Mesendoderm (in vitro differentiated cells): ENCODE results near the gene BEGAIN.

Experiments used
- DNase-seq: peaks from one replicate; pipeline ENCODE4 v3.0.0; 2013
- H2AK5ac ChIP-seq: 2 replicates; pipeline ENCODE4 v1.6.1; 2013; ENCODE audit warnings: low read length, inconsistent platforms
- H2BK120ac ChIP-seq: 2 replicates; pipeline ENCODE4 v1.6.1; 2013; ENCODE audit warnings: low read depth, mild to moderate bottlenecking, low read length, moderate library complexity, mixed read lengths
- H2BK15ac ChIP-seq: replicated peaks from 2 replicates; pipeline ENCODE4 v1.6.1; 2013; ENCODE audit warnings: low read depth, mild to moderate bottlenecking, moderate library complexity
- H2BK5ac ChIP-seq: 2 replicates; pipeline ENCODE4 v1.6.1; 2013; ENCODE audit warnings: low read length, inconsistent platforms
- H3K18ac ChIP-seq: 2 replicates; pipeline ENCODE4 v1.6.1; 2013; ENCODE audit warnings: mild to moderate bottlenecking, low read length, mixed read lengths
- H3K23ac ChIP-seq: one replicate; pipeline ENCODE4 v1.6.1; 2013; ENCODE audit warnings: low read length
- H3K27ac ChIP-seq: 2 replicates; pipeline ENCODE4 v1.5.1; 2013; ENCODE audit warnings: low read depth, mild to moderate bottlenecking, inconsistent platforms, low read length, moderate library complexity
- H3K27me3 ChIP-seq: 2 replicates; pipeline ENCODE4 v1.6.1; 2013; ENCODE audit warnings: low read length, control low read depth, mild to moderate bottlenecking, inconsistent platforms; ENCODE audit not compliant: insufficient read depth, poor library complexity
- H3K36me3 ChIP-seq: 2 replicates; pipeline ENCODE4 v1.6.1; 2013; ENCODE audit warnings: low read length, inconsistent platforms; ENCODE audit not compliant: control insufficient read depth, insufficient read depth
- H3K4ac ChIP-seq: one replicate; pipeline ENCODE4 v1.6.1; 2013; ENCODE audit warnings: low read depth, mild to moderate bottlenecking, low read length, moderate library complexity
- H3K4me1 ChIP-seq: 2 replicates; pipeline ENCODE4 v1.6.1; 2013; ENCODE audit warnings: low read depth, low read length, inconsistent platforms; ENCODE audit not compliant: control insufficient read depth
- H3K4me2 ChIP-seq: 2 replicates; pipeline ENCODE4 v1.6.1; 2013; ENCODE audit warnings: low read length
- H3K4me3 ChIP-seq: 2 replicates; pipeline ENCODE4 v1.5.1; 2013; ENCODE audit warnings: mild to moderate bottlenecking, low read length
- H3K56ac ChIP-seq: one replicate; pipeline ENCODE4 v1.6.1; 2013; ENCODE audit warnings: low read length
- H3K79me1 ChIP-seq: 2 replicates; pipeline ENCODE4 v1.6.1; 2013; ENCODE audit warnings: low read length, inconsistent platforms
- H3K79me2 ChIP-seq: 2 replicates; pipeline ENCODE4 v1.6.1; 2013; ENCODE audit warnings: mild to moderate bottlenecking, low read length; ENCODE audit not compliant: control insufficient read depth, insufficient read depth
- H3K9ac ChIP-seq: 2 replicates; pipeline ENCODE4 v1.6.1; 2013; ENCODE audit warnings: low read length, inconsistent platforms
- H4K5ac ChIP-seq: one replicate; pipeline ENCODE4 v1.6.1; 2013; ENCODE audit warnings: low read length
- H4K8ac ChIP-seq: one replicate; pipeline ENCODE4 v1.6.1; 2013; ENCODE audit warnings: low read depth, mild to moderate bottlenecking, control low read depth, low read length, moderate library complexity
- WGBS: extraction: QIAGEN DNeasy Blood & Tissue Kit; methylation state at CpG from one replicate; pipeline ENCODE4 v1.1.7; 2013; ENCODE audit warnings: low lambda C conversion rate, missing lambda C conversion rate; ENCODE audit not compliant: insufficient coverage; ENCODE audit errors: extremely low coverage; 5-methylcytosine and 5-hydroxymethylcytosine counted together

The BEGAIN gene

GRCh38 chr14:100587763-100588411 lies 670 bp upstream of the BEGAIN start:
- H3K56ac ChIP-seq = no peak overlapping the region
- no peak overlapping the region for H2BK15ac ChIP-seq
- no peak overlapping the region for H3K18ac ChIP-seq
- no peak overlapping the region for H3K27ac ChIP-seq
- H3K36me3 ChIP-seq = no peaks in the 10 kb centered on the region
- H3K27me3 ChIP-seq = peaks cover 5% of the 10 kb centered on the region
- peaks cover 2% of the 10 kb centered on the region for H3K4me1 ChIP-seq
- H4K8ac ChIP-seq = no peak overlapping the region
- no peak overlapping the region for H4K5ac ChIP-seq
- H3K23ac ChIP-seq = no peak overlapping the region
- H2BK120ac ChIP-seq = no peak overlapping the region
- no peak overlapping the region for H3K4ac ChIP-seq
- DNase-seq = no peak
- no peak overlapping the region for H3K9ac ChIP-seq
- no peak overlapping the region for H2BK5ac ChIP-seq
- no peaks in the 10 kb centered on the region for H3K79me2 ChIP-seq
- H2AK5ac ChIP-seq = no peak overlapping the region
- no peak overlapping the region for H3K4me3 ChIP-seq
- no CpG with 5 or more reads among the region's 15 CpGs for WGBS
- H3K79me1 ChIP-seq = no peaks in the 10 kb centered on the region
- no peak overlapping the region for H3K4me2 ChIP-seq

DNA sequence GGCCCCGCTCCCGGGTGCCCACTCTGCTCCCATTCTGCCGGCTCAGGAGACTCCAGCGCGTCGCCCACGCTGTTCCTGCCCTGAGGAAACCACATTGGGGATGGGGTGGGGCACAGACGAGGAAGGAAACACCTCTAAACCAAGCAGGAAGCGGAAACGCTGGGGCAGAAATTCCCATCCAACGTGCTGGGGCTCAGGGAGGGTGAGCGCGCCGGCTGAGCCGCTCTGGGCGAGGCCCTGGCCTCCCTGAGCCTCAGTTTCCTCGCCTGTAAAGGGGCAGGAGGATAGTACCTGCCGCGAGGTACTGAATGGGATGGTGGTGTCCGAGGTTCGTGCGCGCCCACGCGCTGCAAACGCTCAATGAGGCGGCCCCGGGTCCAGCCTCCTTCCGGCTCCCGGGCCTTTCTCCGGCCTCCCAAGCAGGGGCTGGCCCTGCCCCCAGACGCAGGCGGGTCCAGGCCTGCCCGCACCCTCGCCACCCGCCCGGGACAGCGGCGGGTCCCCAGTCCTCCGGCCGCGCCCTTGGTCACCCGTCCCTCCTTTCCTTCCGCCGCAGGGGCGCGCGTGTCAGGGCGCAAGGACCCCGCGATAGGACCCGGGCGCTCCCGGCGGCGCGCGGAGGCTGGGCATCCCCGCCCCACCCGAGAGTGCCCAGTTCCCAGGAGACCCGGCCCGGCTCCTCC lies 673 bp downstream of the BEGAIN start:
- H3K9ac ChIP-seq = peak overlapping the region; percentile 63
- no peaks in the 10 kb centered on the region for H3K79me1 ChIP-seq
- no peak overlapping the region for H3K4ac ChIP-seq
- no CpG with 5 or more reads among the region's 62 CpGs for WGBS
- no peak overlapping the region for H2AK5ac ChIP-seq
- no peak overlapping the region for H2BK120ac ChIP-seq
- H4K8ac ChIP-seq = no peak overlapping the region
- no peak for DNase-seq
- H2BK15ac ChIP-seq = no peak overlapping the region
- H4K5ac ChIP-seq = no peak overlapping the region
- no peak overlapping the region for H3K27ac ChIP-seq
- no peaks in the 10 kb centered on the region for H3K36me3 ChIP-seq
- H3K27me3 ChIP-seq = peaks cover 5% of the 10 kb centered on the region
- H3K18ac ChIP-seq = no peak overlapping the region
- H3K79me2 ChIP-seq = no peaks in the 10 kb centered on the region
- peak overlapping the region; percentile 35 for H3K4me3 ChIP-seq
- peak overlapping the region; percentile 64 for H3K4me2 ChIP-seq
- no peak overlapping the region for H2BK5ac ChIP-seq
- H3K23ac ChIP-seq = peak overlapping the region; percentile 45
- H3K56ac ChIP-seq = peak overlapping the region; percentile 90
- H3K4me1 ChIP-seq = peaks cover 2% of the 10 kb centered on the region

- H3K79me1 ChIP-seq = no peaks in the 10 kb centered on the region
- H3K4me3 ChIP-seq = no peak overlapping the region
- no peaks in the 10 kb centered on the region for H3K79me2 ChIP-seq
- H2BK5ac ChIP-seq = no peak overlapping the region
- DNase-seq = no peak
- no peak overlapping the region for H4K8ac ChIP-seq
- H4K5ac ChIP-seq = no peak overlapping the region
- no peak overlapping the region for H3K4ac ChIP-seq
- H2AK5ac ChIP-seq = no peak overlapping the region
- H3K56ac ChIP-seq = peak overlapping the region; percentile 90
- no peak overlapping the region for H3K27ac ChIP-seq
- no peak overlapping the region for H3K18ac ChIP-seq
- peaks cover 2% of the 10 kb centered on the region for H3K4me1 ChIP-seq
- peak overlapping the region; percentile 64 for H3K4me2 ChIP-seq
- no peak overlapping the region for H2BK15ac ChIP-seq
- H3K9ac ChIP-seq = peak overlapping the region; percentile 63
- no peaks in the 10 kb centered on the region for H3K36me3 ChIP-seq
- no peak overlapping the region for H2BK120ac ChIP-seq
- WGBS = no CpG with 5 or more reads among the region's 8 CpGs
- H3K23ac ChIP-seq = peak overlapping the region; percentile 45
- peaks cover 5% of the 10 kb centered on the region for H3K27me3 ChIP-seq
Measured at GRCh38 chr14:100586153-100586402, 1.1 kb downstream of the BEGAIN start.

GRCh38 chr14:100585448-100586152 lies 1.6 kb downstream of the BEGAIN start:
- Histone ChIP-seq H3K4me1 (peaks cover 2% of the 10 kb centered on the region), H2BK120ac (no peak overlapping the region), H4K8ac (no peak overlapping the region), H2BK15ac (no peak overlapping the region), H3K18ac (no peak overlapping the region), H3K79me2 (no peaks in the 10 kb centered on the region), H3K9ac (no peak overlapping the region), H2AK5ac (no peak overlapping the region), H4K5ac (no peak overlapping the region), H3K56ac (no peak overlapping the region), H3K27ac (no peak overlapping the region), H3K4me3 (no peak overlapping the region), H3K27me3 (peaks cover 5% of the 10 kb centered on the region), H3K4ac (no peak overlapping the region), H2BK5ac (no peak overlapping the region), H3K79me1 (no peaks in the 10 kb centered on the region), H3K36me3 (no peaks in the 10 kb centered on the region), H3K4me2 (no peak overlapping the region), H3K23ac (no peak overlapping the region)
- WGBS = no CpG with 5 or more reads among the region's 23 CpGs
- DNase-seq = no peak

- Histone ChIP-seq H3K27ac (no peak overlapping the region), H3K56ac (no peak overlapping the region), H3K4me3 (no peak overlapping the region), H3K36me3 (no peaks in the 10 kb centered on the region), H3K79me1 (no peaks in the 10 kb centered on the region), H4K8ac (no peak overlapping the region), H2BK15ac (no peak overlapping the region), H3K4me2 (no peak overlapping the region), H3K4me1 (peaks cover 2% of the 10 kb centered on the region), H3K27me3 (peaks cover 5% of the 10 kb centered on the region), H2BK120ac (no peak overlapping the region), H3K9ac (no peak overlapping the region), H4K5ac (no peak overlapping the region), H2BK5ac (no peak overlapping the region), H2AK5ac (no peak overlapping the region), H3K18ac (no peak overlapping the region), H3K4ac (no peak overlapping the region), H3K23ac (no peak overlapping the region), H3K79me2 (no peaks in the 10 kb centered on the region)
- no CpG with 5 or more reads among the region's 12 CpGs for WGBS
- no peak for DNase-seq
Measured at GRCh38 chr14:100584056-100585031, 2.9 kb downstream of the BEGAIN start.
